Epithelial cell of esophagus (primary cell): ENCODE data around the gene HCN3.

Experiments used
- DNase-seq: peaks from one replicate; pipeline ENCODE4 v3.0.0; 2010; ENCODE audit warnings: low read depth
- H3K4me3 ChIP-seq: 2 replicates; pipeline ENCODE4 v1.5.1; 2011; ENCODE audit warnings: mild to moderate bottlenecking, low read length, control low read depth
- TF ChIP-seq, protein P1 (sequence below): IDR thresholded peaks from 2 replicates; pipeline ENCODE4 v1.5.1; 2011; ENCODE audit warnings: low read depth, mild to moderate bottlenecking, low read length, control low read depth, inconsistent platforms; ENCODE audit not compliant: insufficient read depth; ENCODE audit errors: missing control alignments

HCN3 gene

DNA sequence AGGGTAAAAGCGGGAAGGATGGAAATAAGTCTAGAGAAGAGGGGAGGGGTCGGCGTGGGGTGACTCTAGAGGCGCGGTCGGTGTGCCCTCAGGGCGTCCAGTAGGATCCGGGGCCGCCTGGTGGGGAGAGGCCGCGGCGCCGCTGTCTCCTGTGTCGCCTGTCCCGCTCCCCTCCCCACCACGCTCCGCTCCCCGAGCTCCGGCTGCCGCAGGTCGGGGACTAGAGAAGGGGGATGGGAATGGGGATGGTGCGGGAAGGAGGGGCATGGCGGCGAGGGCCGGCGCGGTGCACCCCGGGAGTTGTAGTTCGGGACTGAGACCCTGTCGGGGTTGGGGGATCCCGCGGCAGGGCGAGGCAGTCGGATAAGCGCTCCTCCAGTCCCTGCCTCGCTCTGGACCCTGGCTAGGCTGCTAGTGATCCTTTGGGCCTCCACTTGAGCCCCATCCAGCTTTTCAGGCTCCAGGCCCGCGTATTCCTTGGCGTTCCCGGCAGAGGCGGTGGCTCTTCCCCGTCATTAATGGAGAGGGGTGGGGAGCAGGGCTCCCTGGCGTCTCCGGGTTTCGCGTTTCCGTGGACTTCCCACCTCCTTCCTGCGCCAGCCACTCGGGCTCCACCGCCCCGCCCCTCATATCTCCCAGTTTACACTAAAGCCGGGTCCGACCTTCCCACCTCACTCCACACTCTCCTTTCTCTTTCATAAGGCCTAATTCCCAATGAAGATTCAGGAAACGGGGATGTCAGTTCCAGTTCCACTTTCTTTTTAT is 21.8 kb upstream of the HCN3 start, which contains the start of gene ENTREP3:
Gene ENTREP3, minus strand, starts transcription at position 241 of the 765 bp plus-strand sequence. CDS start 606 bp downstream, outside the sequence.
- TF ChIP-seq, protein P1, sequence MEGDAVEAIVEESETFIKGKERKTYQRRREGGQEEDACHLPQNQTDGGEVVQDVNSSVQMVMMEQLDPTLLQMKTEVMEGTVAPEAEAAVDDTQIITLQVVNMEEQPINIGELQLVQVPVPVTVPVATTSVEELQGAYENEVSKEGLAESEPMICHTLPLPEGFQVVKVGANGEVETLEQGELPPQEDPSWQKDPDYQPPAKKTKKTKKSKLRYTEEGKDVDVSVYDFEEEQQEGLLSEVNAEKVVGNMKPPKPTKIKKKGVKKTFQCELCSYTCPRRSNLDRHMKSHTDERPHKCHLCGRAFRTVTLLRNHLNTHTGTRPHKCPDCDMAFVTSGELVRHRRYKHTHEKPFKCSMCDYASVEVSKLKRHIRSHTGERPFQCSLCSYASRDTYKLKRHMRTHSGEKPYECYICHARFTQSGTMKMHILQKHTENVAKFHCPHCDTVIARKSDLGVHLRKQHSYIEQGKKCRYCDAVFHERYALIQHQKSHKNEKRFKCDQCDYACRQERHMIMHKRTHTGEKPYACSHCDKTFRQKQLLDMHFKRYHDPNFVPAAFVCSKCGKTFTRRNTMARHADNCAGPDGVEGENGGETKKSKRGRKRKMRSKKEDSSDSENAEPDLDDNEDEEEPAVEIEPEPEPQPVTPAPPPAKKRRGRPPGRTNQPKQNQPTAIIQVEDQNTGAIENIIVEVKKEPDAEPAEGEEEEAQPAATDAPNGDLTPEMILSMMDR, result no peak
- H3K4me3 ChIP-seq, result peak within 1 kb of the TSS; percentile 76
- DNase-seq, result peak; percentile 78

DNA sequence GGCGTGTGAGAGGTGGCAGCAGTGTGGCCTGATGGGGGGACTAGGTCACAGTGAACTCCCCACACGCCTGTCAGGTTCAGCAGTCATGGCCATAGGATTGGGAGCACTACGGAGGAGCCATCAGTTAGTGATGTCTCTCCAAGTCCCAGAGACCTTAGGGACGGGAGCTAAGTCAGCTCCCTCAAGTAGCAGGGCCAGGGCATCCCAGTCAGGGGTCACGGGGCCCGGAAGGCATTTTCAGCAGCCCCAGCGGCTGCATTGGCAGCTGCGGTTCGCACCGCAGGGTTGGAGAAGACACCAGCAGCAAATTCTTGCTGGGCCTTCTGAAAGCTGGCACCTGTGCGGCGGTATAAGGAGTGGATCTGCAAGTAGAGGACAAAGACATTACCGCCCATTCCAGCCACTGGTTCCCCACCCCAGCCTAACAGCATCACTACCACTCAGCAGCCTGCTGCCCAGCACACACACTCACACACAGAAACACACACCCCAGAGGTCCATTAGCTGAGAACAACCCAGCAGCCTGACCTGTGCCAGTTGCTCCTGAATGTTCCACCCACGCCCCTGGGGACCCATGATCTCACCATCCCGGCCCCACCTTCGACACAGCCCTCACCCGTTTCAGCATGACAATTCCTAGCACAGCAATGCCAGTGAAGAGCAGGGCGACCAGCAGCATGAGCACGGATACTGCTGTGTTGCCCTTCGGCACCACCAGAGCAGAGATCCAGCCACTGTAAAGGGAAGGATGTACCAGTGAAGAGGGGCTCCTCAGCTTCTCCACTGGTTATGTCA is 21.0 kb upstream of the HCN3 start:
- no peak overlapping the region for H3K4me3 ChIP-seq
- TF ChIP-seq, protein P1, result no peak
- peak; percentile 38 for DNase-seq

DNA sequence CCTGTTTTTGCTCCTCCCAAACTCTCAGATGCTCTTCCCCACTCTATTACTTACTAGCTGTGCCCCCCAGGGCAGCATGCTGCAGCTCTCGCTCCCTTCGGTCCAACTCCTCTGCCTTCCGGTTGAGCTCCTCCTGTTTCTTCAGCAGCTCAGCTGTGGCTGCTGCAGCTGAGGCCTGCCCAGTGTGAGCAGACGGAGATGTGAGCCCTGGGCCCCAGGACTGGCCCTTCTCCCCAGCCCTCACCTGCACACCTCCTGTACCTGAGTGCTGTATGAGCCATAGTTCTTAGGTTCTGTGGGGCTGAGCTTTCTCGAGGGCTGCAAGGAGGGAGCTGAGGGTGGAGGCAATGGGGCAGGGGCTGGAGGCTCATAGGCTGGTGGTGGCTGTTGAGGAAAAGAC is 17.0 kb upstream of the HCN3 start:
- TF ChIP-seq, protein P1, result no peak
- no peak for DNase-seq
- H3K4me3 ChIP-seq, result no peak overlapping the region

DNA sequence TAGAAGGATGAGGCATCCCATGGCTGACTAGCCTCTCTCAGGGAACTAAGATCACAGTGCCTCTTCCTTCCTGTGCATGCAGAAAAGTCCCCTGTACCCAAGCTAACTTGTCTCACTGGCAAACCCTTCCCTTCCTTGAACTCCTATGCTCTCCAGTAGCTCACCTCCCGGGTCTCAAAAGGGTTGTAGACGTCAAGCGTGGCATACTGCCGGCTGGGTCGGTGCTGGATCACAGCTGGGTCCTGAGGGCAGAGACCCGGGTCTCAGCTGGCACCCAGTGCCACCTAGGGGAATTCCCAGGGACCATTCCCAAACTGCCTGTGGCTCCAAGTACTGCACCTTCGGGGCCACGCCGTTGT is 15.8 kb upstream of the HCN3 start:
- H3K4me3 ChIP-seq, result peak overlapping the region; percentile 93
- DNase-seq, result no peak
- TF ChIP-seq, protein P1, result no peak

DNA sequence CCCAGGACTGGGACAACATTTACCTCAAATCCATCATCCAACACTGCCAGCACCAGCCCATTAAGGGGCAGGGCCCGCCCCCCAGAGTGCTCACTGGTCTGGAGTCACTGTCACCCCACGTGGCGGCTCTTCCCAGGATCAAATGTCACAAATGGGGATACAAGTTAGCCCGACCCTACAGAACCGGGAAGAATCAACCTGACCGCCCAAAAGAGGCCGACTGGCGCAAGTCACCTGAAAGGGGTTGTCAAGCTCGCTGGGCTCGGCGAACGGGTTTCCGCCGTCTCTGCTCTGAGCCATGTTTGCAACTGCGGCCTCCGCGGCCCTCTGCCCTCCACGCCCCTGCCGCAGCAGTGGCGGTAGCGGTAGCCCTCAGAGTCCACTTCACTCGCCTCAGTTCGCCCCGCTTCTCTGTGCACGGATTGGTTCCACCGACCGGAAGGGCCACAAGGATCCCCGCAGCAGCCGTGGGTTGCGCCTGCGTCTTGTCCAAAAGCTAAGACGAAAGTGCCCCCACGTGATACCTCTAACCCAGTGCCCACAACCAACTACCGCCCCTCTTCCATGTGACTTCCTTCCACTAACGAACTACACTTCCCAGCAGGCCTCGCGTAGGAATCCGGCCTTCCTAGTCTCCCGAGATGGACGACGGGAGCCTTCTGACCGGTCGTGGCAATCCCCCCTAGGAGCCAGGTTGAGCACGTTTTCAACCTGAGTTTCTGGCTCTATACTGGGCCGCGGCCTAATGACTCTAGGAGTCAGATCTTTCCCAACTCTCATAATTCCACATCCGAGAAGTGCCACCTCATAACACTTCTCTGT is 15.2 kb upstream of the HCN3 start, which contains the start of gene SCAMP3:
Gene SCAMP3, minus strand, starts transcription at position 509 of the 822 bp plus-strand sequence. Its CDS starts 209 bp downstream, at position 300.
- TF ChIP-seq, protein P1, result no peak
- peak; percentile 99 for DNase-seq
- peak within 1 kb of the TSS; percentile 93 for H3K4me3 ChIP-seq

DNA sequence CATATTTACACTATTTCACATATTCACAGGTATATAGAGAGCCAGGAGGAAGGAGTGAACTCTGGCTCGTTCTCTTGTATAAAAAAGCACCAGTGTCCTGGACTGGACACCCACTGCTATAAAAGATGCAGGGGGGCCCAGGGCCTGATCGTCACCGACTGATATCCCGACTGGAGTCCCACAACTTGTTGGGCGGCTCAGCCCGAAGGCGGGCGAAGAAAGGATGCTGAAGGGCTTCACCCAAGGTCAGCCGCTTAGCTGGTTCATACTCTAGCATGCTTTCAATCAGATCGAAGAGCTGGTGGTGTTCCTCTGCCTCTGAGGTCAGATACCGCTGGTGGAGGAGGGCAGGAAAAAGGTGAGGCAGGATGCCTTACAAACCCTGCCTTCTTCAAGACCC is 14.2 kb upstream of the HCN3 start:
- H3K4me3 ChIP-seq, result no peak overlapping the region
- no peak for DNase-seq
- TF ChIP-seq, protein P1, result no peak
